ENCODE data around the gene PHF23.

Gene PHF23

DNA sequence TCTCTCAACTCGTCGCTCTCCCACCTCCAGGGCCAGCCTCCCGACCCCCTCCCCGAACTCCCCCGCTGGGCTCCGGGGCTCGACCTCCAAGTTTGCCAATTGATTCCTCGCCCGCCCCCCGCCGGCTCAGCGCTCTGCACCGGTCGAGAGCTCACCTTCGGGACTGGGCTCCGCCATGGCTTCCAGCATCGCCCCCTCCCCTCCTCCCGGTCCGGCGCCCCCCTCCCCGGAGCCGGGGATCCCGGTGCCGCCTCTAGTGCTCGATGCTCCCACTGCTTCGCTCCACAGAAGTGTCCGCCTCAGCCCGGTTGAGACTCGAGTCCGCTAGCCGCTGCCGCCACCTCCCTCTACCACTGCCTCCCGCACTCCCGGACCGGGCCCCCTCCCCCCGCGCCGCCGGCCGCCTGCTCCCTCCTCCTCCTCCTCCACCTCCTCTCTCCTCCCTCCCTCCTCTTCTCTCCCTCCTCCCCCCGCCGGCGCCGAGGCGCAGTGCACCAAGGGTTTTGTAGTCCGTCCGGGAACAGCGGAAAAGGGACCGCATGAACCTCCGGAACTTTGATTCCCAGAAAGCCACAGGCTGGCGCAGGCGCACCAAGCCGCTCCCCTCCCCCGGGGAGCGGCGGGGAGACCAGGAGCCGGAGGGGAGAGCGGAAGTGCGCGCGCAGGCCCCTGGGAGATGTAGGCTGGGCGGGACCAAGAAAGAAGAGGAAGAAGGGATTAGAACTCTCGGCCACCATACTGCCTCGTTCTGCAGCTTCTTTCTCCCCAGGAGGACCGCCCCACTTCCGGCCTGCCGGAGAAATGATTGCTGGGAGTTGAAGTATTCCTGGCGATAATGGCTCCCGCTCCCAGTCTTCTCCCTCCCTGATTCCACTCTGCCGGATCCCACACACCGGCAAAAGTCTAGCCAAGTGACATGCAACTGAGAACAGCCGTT lies at the start of gene PHF23:
TSS of gene PHF23 (minus strand) at position 367 of the 937 bp plus-strand sequence. CDS start at position 189, 178 bp downstream.
- peak; percentile 99 for DNase-seq

DNA sequence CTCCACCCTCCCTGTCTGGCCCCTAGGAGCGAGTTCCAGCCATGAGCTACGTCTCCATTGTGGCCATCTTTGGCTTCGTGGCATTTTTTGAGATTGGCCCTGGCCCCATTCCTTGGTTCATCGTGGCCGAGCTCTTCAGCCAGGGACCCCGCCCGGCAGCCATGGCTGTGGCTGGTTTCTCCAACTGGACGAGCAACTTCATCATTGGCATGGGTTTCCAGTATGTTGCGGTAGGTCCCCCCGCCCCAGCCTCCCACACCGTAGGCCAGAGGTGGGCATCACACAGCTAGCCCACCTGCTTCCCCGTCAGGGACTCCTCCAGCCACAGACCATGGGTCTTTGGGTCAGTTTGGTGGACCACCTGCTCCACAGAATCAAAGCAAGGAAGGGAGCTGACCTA lies 46.4 kb upstream of the PHF23 start:
- DNase-seq: no peak

DNA sequence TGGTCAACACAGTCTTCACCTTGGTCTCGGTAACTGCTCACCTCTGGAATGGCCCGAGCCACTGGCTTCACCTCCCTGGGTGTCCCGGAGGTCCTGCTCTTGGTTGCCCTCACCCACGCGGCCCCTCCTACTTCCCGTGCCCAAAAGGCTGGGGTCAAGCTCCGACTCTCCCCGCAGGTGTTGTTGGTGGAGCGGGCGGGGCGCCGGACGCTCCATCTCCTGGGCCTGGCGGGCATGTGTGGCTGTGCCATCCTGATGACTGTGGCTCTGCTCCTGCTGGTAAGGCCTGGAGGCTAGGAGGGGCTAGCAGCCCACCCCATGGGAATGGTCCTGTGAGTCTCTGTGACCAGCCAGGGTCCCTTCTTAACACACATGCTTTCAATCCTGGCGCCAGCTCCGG lies 45.7 kb upstream of the PHF23 start:
- no peak for DNase-seq

DNA sequence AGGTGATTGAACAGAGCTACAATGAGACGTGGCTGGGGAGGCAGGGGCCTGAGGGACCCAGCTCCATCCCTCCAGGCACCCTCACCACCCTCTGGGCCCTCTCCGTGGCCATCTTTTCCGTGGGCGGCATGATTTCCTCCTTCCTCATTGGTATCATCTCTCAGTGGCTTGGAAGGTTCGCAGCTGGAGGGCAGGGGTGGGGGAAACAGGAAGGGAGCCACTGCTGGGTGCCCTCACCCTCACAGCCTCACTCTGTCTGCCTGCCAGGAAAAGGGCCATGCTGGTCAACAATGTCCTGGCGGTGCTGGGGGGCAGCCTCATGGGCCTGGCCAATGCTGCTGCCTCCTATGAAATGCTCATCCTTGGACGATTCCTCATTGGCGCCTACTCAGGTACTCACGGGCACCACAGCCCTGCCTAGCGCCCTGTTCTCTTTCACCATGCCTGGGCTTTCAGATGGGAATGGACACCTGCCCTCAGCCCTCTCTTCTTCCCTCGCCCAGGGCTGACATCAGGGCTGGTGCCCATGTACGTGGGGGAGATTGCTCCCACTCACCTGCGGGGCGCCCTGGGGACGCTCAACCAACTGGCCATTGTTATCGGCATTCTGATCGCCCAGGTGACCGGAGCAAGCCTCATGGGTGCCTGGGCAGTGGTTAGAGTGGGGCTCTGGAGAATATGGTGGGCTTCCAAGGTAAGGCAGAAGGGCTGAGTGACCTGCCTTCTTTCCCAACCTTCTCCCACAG lies 44.4 kb upstream of the PHF23 start:
- DNase-seq: no peak

DNA sequence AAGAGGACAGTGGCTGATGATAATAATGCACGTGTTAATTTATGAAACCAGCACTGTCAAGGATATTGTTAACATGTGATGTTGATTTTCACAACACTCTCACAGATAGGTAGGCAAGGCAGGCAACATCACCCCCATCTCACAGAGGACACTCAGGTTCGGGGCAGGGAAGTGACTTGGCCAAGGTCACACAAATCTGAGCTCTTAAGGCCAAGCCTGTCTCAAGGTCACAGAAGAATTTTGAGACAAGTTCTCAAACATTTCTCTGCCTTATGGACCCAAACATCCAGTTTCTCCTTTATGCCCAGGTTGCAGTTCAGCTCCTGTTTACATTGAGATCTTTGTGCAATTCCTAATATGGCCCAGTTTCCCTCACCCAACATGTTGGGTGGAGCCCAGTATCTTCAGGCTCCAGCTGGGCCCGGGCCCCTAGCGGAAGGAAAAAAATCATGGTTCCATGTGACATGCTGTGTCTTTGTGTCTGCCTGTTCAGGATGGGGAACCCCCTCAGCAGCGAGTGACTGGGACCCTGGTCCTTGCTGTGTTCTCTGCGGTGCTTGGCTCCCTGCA lies 43.6 kb upstream of the PHF23 start:
- DNase-seq: no peak

DNA sequence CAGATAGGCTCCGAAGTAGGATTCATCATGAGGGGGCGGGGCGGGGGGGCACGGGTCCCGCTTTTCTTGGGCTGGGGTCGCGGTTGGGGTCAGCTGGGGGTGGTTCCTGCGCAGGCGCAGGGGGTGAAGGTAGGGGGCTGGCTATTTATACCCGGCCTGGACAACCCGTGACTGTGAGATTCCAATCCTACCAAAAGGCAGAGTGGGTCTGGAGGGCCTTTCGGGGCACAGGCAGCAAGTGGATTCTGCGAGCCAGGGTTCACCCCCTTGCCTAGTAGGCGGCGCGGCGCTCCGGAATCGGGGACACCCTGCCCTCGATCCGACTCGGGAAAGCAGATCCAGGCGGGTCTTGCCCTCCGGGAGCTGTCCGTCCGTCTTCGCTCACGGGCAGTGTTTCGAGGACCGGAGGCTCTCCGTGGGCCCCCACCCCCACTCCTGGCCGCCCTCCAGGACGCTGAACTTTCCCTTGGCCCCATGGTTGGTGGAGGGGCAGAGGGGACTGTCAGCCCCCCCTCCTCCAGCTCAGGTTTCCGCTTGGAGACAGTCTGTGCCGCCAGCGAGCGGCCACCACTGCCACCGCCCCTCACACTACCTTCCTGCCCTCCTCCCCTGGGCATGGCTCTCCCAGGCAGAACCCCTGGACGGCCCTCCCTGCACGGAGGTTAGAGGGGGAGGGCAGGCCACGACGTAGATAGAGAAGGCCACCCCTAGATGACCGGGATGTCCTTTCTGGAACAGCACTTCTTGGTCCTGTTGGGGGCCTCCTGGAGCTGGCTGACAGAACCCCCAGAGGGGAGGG lies 42.9 kb upstream of the PHF23 start:
- no peak for DNase-seq

DNA sequence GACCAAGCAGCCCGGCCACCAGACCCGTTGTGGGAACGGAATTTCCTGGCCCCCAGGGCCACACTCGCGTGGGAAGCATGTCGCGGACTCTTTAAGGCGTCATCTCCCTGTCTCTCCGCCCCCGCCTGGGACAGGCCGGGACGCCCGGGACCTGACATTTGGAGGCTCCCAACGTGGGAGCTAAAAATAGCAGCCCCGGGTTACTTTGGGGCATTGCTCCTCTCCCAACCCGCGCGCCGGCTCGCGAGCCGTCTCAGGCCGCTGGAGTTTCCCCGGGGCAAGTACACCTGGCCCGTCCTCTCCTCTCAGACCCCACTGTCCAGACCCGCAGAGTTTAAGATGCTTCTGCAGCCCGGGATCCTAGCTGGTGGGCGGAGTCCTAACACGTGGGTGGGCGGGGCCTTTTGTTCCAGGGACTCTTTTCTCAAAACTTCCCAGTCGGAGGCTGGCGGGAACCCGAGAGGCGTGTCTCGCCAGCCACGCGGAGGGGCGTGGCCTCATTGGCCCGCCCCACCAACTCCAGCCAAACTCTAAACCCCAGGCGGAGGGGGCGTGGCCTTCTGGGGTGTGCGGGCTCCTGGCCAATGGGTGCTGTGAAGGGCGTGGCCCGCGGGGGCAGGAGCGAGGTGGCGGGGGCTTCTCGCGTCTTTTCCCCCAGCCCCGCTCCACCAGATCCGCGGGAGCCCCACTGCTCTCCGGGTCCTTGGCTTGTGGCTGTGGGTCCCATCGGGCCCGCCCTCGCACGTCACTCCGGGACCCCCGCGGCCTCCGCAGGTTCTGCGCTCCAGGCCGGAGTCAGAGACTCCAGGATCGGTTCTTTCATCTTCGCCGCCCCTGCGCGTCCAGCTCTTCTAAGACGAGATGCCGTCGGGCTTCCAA lies 42.1 kb upstream of the PHF23 start, which contains the start of gene SLC2A4:
TSS of gene SLC2A4 (plus strand) at position 645 of the 879 bp plus-strand sequence. CDS start at position 862, 217 bp downstream.
- DNase-seq: peak; percentile 95

DNA sequence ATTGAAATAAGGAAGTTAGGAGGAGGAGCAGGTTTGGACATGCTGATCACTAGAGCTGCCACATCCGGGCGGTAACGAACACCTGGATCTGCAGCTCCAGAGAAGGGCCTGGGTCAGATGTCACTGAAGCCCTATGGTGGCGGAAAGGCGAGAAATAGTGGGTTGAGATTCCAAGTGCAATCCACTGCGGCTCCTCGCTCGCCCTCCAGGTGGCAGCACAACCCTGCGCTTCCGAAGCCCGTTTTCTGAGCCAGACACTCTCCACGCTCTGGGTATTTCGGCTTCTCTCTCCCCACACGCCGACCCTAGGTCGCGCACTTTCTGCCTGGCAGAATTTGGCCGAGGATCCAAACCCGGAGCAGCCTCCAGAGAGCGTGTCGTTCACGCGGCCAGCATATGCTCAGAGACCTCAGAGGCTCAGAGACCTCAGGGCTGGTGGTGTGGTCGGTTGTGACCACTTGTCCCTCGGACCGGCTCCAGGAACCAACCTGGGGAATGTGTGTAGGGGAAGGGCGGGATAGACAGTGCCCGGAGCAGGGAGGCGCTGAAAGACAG lies 41.3 kb upstream of the PHF23 start:
- peak; percentile 80 for DNase-seq

DNA sequence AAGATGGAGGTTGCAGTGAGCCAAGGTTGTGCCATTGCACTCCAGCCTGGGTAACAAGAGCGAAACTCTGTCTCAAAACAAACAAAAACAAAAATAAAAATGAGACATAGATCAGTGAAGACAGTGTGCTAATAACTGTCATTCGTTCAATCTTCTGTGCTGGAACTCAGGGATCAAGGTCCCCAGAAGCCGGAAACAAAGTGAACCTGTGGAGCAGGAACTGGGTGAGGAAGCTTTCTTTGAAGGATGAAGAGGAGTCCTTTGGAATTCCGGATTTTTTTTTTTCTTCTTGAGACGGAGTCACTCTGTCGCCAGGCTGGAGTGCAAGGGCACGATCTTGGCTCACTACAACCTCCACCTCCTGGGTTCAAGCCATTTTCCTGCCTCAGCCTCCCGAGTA lies 40.2 kb upstream of the PHF23 start:
- no peak for DNase-seq

DNA sequence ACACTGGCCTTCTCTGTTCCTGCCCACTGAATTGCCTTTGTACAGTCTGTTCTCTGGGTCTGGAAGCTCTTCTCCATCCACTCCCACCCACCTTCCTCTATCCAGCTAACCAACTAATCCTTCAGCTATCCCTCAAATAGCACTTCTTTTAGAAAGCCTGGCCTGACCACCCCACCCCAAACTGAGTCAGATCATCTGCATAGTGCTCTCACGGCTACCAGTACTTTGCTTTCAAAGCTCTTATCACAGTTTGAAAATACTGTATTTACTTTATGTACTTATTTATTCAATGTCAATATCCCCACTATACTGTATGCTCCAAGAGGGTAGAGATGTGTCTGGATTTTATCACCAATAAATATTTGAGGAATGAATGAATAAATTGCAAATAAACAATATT lies 27.5 kb upstream of the PHF23 start:
- no peak for DNase-seq

DNA sequence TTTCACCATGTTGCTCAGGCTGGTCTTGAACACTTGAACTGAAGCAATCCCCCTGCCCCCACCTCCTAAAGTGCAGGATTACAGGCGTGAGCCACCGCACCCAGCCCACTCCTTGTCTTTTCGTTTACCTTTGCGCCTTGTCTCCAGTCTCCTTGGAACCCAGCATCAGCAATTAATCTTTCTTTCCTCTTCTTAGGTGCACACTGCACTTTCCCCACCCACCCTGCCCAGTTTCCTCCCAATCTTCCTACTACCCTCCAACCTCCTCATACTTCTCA lies 24.5 kb upstream of the PHF23 start:
- DNase-seq: no peak

DNA sequence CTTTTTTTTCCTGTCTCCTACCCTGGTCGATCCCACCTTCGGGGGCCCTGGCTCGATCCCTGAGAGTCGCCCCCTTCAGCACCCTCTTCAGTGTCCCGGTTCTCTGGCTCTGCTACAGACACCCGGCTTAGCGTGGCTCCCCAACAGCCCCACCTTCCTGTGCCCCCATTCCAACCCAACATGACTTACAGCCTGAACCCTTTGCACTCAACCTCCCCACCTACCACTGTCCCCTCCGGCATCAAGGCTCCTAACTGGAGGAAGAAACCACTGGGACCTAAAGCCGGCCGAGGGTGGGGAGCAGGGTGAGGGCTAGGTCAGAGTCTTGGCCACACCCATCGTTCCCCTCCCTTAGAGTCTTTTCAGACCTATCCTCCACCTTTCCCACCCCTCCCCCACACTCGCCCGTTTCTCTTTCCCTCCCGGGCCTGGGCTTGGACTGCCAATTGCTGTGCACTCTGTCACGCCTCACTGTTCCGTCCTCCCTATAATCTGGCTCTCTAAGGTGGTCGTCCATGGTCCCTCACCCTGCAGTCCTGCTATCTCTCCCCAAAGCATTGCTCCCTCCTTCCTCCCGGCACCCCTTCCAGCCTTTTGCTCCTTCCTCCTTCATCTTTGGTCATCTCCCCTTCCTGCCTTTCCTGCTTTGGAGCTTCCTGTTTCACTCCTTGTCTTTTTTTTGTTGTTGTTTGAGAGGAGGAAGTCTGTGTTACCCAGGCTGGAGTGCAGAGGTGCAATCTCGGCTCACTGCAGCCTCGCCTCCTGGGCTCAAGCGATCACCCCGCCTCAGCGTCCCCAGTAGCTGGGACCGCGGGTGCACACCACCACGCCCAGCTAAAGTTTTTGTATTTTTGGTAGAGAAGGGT lies 23.9 kb upstream of the PHF23 start:
- peak; percentile 42 for DNase-seq

DNA sequence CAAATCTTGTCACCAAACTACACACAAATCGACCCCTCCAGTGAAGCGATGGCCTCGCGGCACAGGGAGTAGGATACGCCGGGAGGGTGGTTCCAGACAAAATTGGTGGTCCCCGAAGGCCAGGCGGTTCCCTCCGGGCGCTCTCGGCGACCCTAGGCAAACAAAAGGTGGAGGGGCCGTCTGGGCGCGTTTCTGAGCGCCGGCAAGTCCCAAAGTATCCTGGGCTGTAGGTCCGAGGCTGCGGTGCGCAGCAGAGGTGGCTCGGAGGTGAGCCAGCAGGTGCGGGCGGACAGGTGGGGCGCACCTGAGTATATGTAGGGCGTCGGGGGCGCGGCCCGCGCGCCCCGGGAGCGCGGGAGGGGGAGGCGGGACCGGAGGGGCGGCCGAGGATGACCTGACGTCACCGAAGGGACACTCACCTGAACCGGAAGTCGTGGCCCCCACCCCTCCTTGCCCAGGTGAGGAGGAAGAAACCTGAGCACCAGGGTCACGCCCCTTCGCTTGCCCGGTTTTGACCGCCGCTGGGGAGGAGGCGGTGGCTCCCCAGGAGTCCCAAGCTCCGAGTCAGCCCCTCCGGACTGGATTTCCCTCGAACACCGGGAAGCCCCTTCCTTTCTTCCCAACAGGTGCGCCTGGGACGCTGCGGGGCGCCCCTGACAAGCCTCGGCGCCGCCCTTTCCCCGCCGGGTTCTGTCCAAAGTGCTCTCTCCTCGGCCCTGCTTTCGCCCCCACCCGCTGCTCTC lies 23.1 kb upstream of the PHF23 start, which contains the start of gene CLDN7:
TSS of gene CLDN7 (minus strand) at position 287 of the 743 bp plus-strand sequence. CDS start 435 bp downstream, outside the sequence.
- no peak for DNase-seq

DNA sequence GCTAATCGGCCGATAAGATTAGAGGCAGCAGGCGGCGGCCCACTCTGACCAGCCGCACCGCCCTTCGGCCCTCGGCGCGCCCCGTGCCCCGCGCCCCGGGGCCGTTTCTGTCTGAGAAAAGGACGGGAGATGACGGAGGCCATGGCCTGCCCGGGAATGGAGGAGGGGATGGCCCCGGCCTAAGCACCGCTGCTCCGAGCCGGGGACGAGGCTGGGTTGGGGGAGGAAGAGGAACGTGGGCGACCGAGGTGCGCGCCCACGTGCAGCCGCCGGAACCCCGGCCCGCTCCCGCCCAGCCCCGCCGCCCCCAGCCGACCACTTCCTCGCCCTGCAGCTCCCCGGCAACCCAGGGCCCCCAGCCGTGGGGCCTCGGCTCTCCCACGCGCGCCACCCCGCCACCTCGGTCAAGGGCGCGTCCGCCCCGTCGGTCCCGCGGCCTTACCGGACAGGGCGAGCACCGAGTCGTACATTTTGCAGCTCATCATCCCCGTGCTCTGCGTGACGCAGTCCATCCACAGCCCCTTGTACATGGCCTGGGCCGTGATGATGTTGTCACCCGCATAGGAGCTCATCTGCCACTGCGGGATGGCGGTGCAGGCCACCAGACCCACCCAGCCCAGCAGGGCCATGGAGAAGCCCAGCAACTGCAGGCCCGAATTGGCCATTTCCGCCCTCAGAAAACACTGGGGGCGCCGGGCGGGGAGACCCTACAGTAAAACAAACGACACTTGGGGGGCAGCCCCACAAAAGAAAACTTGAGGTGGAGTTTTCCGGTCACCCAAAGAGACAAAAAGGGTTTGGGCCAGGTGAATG lies 22.3 kb upstream of the PHF23 start:
- no peak for DNase-seq

DNA sequence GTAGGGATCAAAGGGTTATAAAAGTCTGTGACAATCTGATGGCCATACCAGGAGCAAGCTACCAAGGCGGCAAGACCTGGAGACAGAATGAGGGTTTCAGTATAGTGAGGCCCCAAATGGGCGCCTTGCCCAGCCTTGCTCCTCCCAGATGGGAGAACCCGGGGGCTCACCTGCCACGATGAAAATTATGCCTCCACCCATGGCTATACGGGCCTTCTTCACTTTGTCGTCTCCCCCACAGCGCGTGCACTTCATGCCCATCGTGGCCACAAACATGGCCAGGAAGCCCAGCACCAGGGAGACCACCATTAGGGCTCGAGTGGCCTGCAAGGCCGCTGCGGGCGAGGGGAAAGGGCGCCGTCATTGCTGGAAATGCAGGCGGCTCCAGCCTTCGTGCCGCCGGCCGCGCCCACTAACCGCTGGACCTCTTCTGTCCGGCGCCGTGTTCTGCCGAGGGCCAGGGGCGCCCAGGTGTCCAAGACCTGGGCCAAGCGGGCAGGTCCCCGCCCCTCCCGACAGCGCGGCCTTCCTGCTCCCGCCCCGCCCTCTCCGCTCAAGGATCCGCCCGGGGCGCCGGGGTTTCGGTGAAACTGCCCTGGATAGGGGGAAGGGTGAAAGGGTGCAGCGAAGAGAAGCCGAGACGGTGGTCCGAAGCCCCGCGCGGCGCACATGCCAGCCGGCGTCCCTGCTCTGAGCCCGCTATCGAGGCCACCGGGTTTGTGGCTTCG lies 21.6 kb upstream of the PHF23 start:
- DNase-seq: no peak

DNA sequence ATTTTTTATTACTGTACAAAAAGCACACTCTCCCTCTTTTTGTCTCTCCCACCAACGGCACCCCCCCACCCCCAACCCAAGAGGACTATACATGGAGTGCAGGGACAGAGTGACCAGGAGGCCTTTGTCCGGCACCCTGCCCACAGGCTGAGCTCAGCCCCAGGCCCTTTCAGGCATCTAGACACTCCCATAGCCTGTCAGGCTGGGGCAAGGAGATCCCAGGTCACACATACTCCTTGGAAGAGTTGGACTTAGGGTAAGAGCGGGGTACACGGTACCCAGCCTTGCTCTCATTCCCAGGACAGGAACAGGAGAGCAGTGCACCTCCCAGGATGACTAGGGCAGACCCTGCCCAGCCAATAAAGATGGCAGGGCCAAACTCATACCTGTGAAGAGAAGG lies 20.9 kb upstream of the PHF23 start:
- no peak for DNase-seq

DNA sequence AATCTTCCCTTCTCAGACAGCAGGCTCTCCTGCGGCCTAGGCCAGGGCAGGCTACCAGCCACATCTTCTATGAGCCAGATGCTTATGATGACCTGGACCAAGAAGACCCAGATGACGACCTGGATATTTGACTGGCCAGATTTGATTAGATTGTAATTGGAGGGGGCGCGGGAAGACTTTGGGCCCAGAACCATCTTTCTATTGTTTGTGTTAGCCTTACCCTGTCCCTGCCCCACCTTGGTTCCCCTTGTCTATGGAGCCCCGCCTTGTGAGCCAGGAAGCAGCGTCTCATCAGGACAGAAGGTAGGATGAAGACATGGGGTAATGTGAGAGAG lies 20.3 kb upstream of the PHF23 start:
- DNase-seq: no peak
